Endothelial cell of umbilical vein (primary cell): ENCODE data around the gene KANSL1. TPM values are rescaled to one million over a fixed set of nuclear protein-coding genes. Genes with fewer than 3 reads are reported as not detected.

Experiments used
- BruUV-seq: library from RNA; stranded (reverse); fragments of 400-500 nt; replicated peaks from 2 replicates; lab custom pipeline; 2021; lab: Mats Ljungman, UMichigan
- CTCF ChIA-PET: fragments of 300-600, 350-600 bp; sonication (Branson Sonifier 250); formaldehyde crosslinking; loops from one replicate; lab custom pipeline; 2021; ENCODE audit warnings: antibody characterized with exemption, inconsistent platforms; lab: Charles Lee
- POLR2A ChIA-PET: fragments of 300-600, 350-600 bp; sonication (Branson Sonifier 250); formaldehyde crosslinking; loops from one replicate; lab custom pipeline; 2021; ENCODE audit warnings: antibody characterized with exemption, inconsistent platforms; lab: Charles Lee
- DNase-seq: peaks from one replicate; pipeline ENCODE4 v3.0.0-alpha.2; 2011; ENCODE audit warnings: low read depth, low spot score
- FAIRE-seq: peaks from 2 replicates; lab custom pipeline; 2011; peaks lifted over from hg19 to GRCh38; lab: Jason Lieb, UNC
- H2AFZ ChIP-seq: 2 replicates; pipeline ENCODE4 v1.6.0; 2012; ENCODE audit warnings: low read depth, low read length, control low read depth, inconsistent platforms
- H3K27ac ChIP-seq: 2 replicates; pipeline ENCODE4 v1.5.1; 2011; ENCODE audit warnings: low read depth, mild to moderate bottlenecking, control low read depth, low read length, moderate library complexity; ENCODE audit not compliant: insufficient read depth
- H3K27me3 ChIP-seq, 2 experiments: 2 replicates each; pipeline versions ENCODE4 v1.6.0 to v1.6.1; 2011; ENCODE audit warnings: low read length in 2 of 2, mixed read lengths in 1 of 2; ENCODE audit not compliant: control insufficient read depth in 2 of 2, insufficient read depth in 2 of 2
- H3K36me3 ChIP-seq, 2 experiments: 2 replicates in 1 of 2; 3 replicates in 1 of 2; pipeline ENCODE4 v1.5.1; 2011; ENCODE audit warnings: low read length in 2 of 2, mild to moderate bottlenecking in 1 of 2, moderate library complexity in 1 of 2; ENCODE audit not compliant: control insufficient read depth in 2 of 2, insufficient read depth in 2 of 2; ENCODE audit errors: extremely low read depth in 1 of 2
- H3K4me1 ChIP-seq: 3 replicates; pipeline ENCODE4 v1.5.1; 2011; ENCODE audit warnings: mild to moderate bottlenecking, low read length; ENCODE audit not compliant: control insufficient read depth, insufficient read depth; ENCODE audit errors: extremely low read depth
- H3K4me2 ChIP-seq: 2 replicates; pipeline ENCODE4 v1.6.1; 2011; ENCODE audit warnings: low read length, control low read depth, mixed read lengths; ENCODE audit not compliant: insufficient read depth
- H3K4me3 ChIP-seq, 3 experiments: fragments of 200-600 bp in 1 of 3; sonication (generic), shearing (Covaris generic) in 1 of 3; replicated peaks in 1 of 3; 2 replicates each; pipeline ENCODE4 v1.5.1; 2011 to 2016; ENCODE audit warnings: control low read depth in 3 of 3, low read length in 3 of 3, mild to moderate bottlenecking in 2 of 3, inconsistent platforms in 1 of 3, low read depth in 1 of 3, moderate library complexity in 1 of 3; ENCODE audit not compliant: insufficient read depth in 1 of 3
- H3K79me2 ChIP-seq: 2 replicates; pipeline ENCODE4 v1.6.0; 2012; ENCODE audit warnings: low read length, inconsistent platforms; ENCODE audit not compliant: control insufficient read depth, insufficient read depth
- H3K9ac ChIP-seq: replicated peaks from 2 replicates; pipeline ENCODE3; 2011; ENCODE audit warnings: low read length, control low read depth; ENCODE audit not compliant: insufficient read depth; ENCODE audit errors: extremely low read depth
- H3K9me1 ChIP-seq: replicated peaks from 3 replicates; pipeline ENCODE4 v1.6.0; 2011; ENCODE audit warnings: mild to moderate bottlenecking, low read length; ENCODE audit not compliant: control insufficient read depth, insufficient read depth; ENCODE audit errors: extremely low read depth
- H3K9me3 ChIP-seq: replicated peaks from 2 replicates; pipeline ENCODE4 v1.5.1; 2012; ENCODE audit warnings: low read length, inconsistent platforms; ENCODE audit not compliant: control insufficient read depth, insufficient read depth
- H4K20me1 ChIP-seq: replicated peaks from 2 replicates; pipeline ENCODE3; 2011; ENCODE audit warnings: mild to moderate bottlenecking, low read length; ENCODE audit not compliant: control insufficient read depth, insufficient read depth; ENCODE audit errors: extremely low read depth
- CTCF ChIP-seq, 2 donors: IDR thresholded peaks; 1 replicate in 1 of 2; 2 replicates in 1 of 2; pipeline ENCODE4 v1.5.1; 2011; ENCODE audit warnings: low read length in 2 of 2, mild to moderate bottlenecking in 2 of 2, moderate library complexity in 2 of 2, control low read depth in 1 of 2, inconsistent platforms in 1 of 2, low read depth in 1 of 2; ENCODE audit not compliant: insufficient read depth in 1 of 2; ENCODE audit errors: extremely low read depth in 1 of 2
- EZH2 ChIP-seq: IDR thresholded peaks from 2 replicates; pipeline ENCODE4 v1.6.1; 2012; ENCODE audit warnings: borderline replicate concordance, low read depth, mild to moderate bottlenecking, moderate library complexity, low read length, inconsistent platforms; ENCODE audit not compliant: severe bottlenecking
- FOS ChIP-seq: IDR thresholded peaks from 2 replicates; pipeline ENCODE4 v1.6.1; 2011; ENCODE audit warnings: mild to moderate bottlenecking, low read length, moderate library complexity, borderline replicate concordance; ENCODE audit not compliant: insufficient read depth
- GATA2 ChIP-seq: IDR thresholded peaks from 2 replicates; pipeline ENCODE4 v1.7.0; 2011; ENCODE audit warnings: low read depth, mild to moderate bottlenecking, moderate library complexity, mixed read lengths, low read length; ENCODE audit not compliant: insufficient read length, insufficient read depth
- JUN ChIP-seq: IDR thresholded peaks from 2 replicates; pipeline ENCODE4 v1.6.1; 2011; ENCODE audit warnings: borderline replicate concordance, low read depth; ENCODE audit not compliant: insufficient read length, insufficient read depth
- MAX ChIP-seq: IDR thresholded peaks from 2 replicates; pipeline ENCODE4 v1.6.1; 2011; ENCODE audit not compliant: insufficient read depth, insufficient read length
- MYC ChIP-seq: IDR thresholded peaks from one replicate; pipeline ENCODE4 v1.6.1; 2011; ENCODE audit warnings: mild to moderate bottlenecking, low read depth, low read length
- POLR2A ChIP-seq: IDR thresholded peaks from 2 replicates; pipeline ENCODE4 v1.6.1; 2012; ENCODE audit warnings: low read depth, mild to moderate bottlenecking, control low read depth, low read length
- POLR2AphosphoS5 ChIP-seq: IDR thresholded peaks from 2 replicates; pipeline ENCODE4 v1.6.1; 2012; ENCODE audit warnings: low read depth, mild to moderate bottlenecking, control low read depth, low read length, moderate library complexity; ENCODE audit not compliant: insufficient read depth
- dilution Hi-C: fragments of 300-500 bp; cut with MboI; formaldehyde crosslinking; loops from one replicate; pipeline ENCODE4 v1.15.0; 2019; ENCODE audit warnings: low sequenced_read_pairs; ENCODE audit not compliant: extremely low pct_ligation_motif_present
- intact Hi-C: fragments of 100-400 bp; cut with micrococcal nuclease; formaldehyde crosslinking; loops from one replicate; pipeline ENCODE4 v1.10.0; 2022
- polyA plus RNA-seq, 4 experiments: library from polyadenylated mRNA; depleted of rRNA in 3 of 4; stranded (reverse) in 3 of 4; unstranded in 1 of 4; fragments of >200 nt; gene quantifications; 2 replicates each; pipeline versions ENCODE4 v1.2.1 to v1.2.3, GENCODE V29; 2011 to 2012; ENCODE audit warnings: missing spikeins in 1 of 4
- total RNA-seq: library from RNA; stranded (reverse); gene quantifications from 2 replicates; pipeline ENCODE4 v1.2.3, GENCODE V29; 2021

The KANSL1 gene
- total and polyA plus RNA-seq, 2 donors (not counting 3 experiments of a cell fraction or from before 2014, with no cell fraction given), result 29.1 to 74.0 TPM

- TF ChIP-seq GATA2 (no peak), FOS (no peak), POLR2AphosphoS5 (no peak), EZH2 (no peak), MYC (no peak), MAX (no peak), POLR2A (no peak), JUN (no peak), CTCF (IDR thresholded peaks at IDR 0.05; ENCODE audit: extremely low read depth in 1 of 2, insufficient read depth in 1 of 2, low read depth in 1 of 2, low read length in 2 of 2) (no peak)
- no peaks in the 10 kb centered on the region for H3K4me1 ChIP-seq
- intact Hi-C loops, result no loop called here
- ChIA-PET CTCF (no interaction called here), POLR2A (no interaction called here)
- H3K9me3 ChIP-seq, result no peaks in the 10 kb centered on the region
- H3K4me2 ChIP-seq, result no peak overlapping the region
- no peak overlapping the region for H3K27ac ChIP-seq
- no peaks in the 10 kb centered on the region for H3K9me1 ChIP-seq
- BruUV-seq, result no TSS peak
- no peak for DNase-seq
- no peaks in the 10 kb centered on the region for H4K20me1 ChIP-seq
- no peak overlapping the region for H3K9ac ChIP-seq
- peaks cover 25 to 40% of the 10 kb centered on the region in 2 experiments for H3K36me3 ChIP-seq
- dilution Hi-C loops, result no loop called here
- no peak overlapping the region for H3K4me3 ChIP-seq
- no peak for FAIRE-seq
- H2AFZ ChIP-seq, result no peak overlapping the region
- no peaks in the 10 kb centered on the region for H3K27me3 ChIP-seq
- H3K79me2 ChIP-seq, result no peaks in the 10 kb centered on the region
These were observed 161.8 kb downstream of the KANSL1 start for GRCh38 chr17:46031440-46031839.
